HG03103 (cell line): Measurements from ENCODE around the gene PROCR.
"Not testable (repeated sequence)": the region's sequence is repeated elsewhere in the genome, so short reads cannot be mapped to it uniquely, and the experiment has no call there.

Experiments
- ATAC-seq: cut with Tn5 transposase; IDR thresholded peaks from one replicate; pipeline ENCODE4 v1.9.1; 2021; ENCODE audit warnings: low read depth; ENCODE audit not compliant: unreplicated experiment

Gene PROCR

GRCh38 chr20:35192118-35192872 lies 20.4 kb downstream of the PROCR start:
- ATAC-seq = no peak

- ATAC-seq = not testable (repeated sequence)
Measured at GRCh38 chr20:35193031-35193791, 21.3 kb downstream of the PROCR start.

- no peak for ATAC-seq
Measured at GRCh38 chr20:35196313-35196712, 24.4 kb downstream of the PROCR start.

GRCh38 chr20:35199740-35200139 lies 27.9 kb downstream of the PROCR start:
- no peak for ATAC-seq

- ATAC-seq = no peak
Measured at GRCh38 chr20:35200267-35200666, 28.4 kb downstream of the PROCR start.

- not testable (repeated sequence) for ATAC-seq
Measured at GRCh38 chr20:35201467-35201866, 29.6 kb downstream of the PROCR start.

GRCh38 chr20:35206802-35207201 lies 34.9 kb downstream of the PROCR start:
- no peak for ATAC-seq

- ATAC-seq = no peak
Measured at GRCh38 chr20:35207950-35208611, 36.2 kb downstream of the PROCR start.

GRCh38 chr20:35215066-35215956 lies 43.4 kb downstream of the PROCR start:
- ATAC-seq = no peak

- ATAC-seq = no peak
Measured at GRCh38 chr20:35216541-35216940, 44.7 kb downstream of the PROCR start.

GRCh38 chr20:35223941-35224340 lies 52.1 kb downstream of the PROCR start:
- ATAC-seq = no peak

- no peak for ATAC-seq
Measured at GRCh38 chr20:35224536-35224935, 52.7 kb downstream of the PROCR start.

GRCh38 chr20:35225319-35226125 lies 53.6 kb downstream of the PROCR start:
- ATAC-seq = no peak

- no peak for ATAC-seq
Measured at GRCh38 chr20:35226126-35226883, 54.4 kb downstream of the PROCR start, which contains the start of gene MMP24. MMP24 (plus strand) TSS chr20:35226690; CDS start chr20:35226739, 49 bp downstream.
